OCI-LY1 (cell line): ENCODE results near the gene LEF1.

Experiments
- H2AFZ ChIP-seq: fragments of 200-600 bp; sonication (generic), shearing (Covaris generic); 2 replicates; pipeline ENCODE4 v1.6.0; 2014; ENCODE audit warnings: antibody characterized with exemption, mild to moderate bottlenecking, low read length
- H3F3A ChIP-seq: fragments of 200-600 bp; sonication (generic), shearing (Covaris generic); 2 replicates; pipeline ENCODE4 v1.6.0; 2014; ENCODE audit warnings: mild to moderate bottlenecking, antibody characterized with exemption, low read length, moderate library complexity; ENCODE audit not compliant: insufficient read depth
- H3K27ac ChIP-seq: fragments of 200-600 bp; sonication (generic); 2 replicates; pipeline ENCODE4 v1.5.1; 2014; ENCODE audit warnings: low read length, mixed run types, mild to moderate bottlenecking, low read depth; ENCODE audit not compliant: poor library complexity, severe bottlenecking
- H3K27me3 ChIP-seq: fragments of 200-600 bp; sonication (generic); 2 replicates; pipeline ENCODE4 v1.6.0; 2014; ENCODE audit warnings: antibody characterized with exemption, mild to moderate bottlenecking, low read length, moderate library complexity; ENCODE audit not compliant: insufficient read depth
- H3K36me3 ChIP-seq: fragments of 200-600 bp; sonication (generic); 2 replicates; pipeline ENCODE4 v1.6.1; 2014; ENCODE audit warnings: mild to moderate bottlenecking, antibody characterized with exemption, low read length, moderate library complexity, mixed read lengths; ENCODE audit not compliant: insufficient read depth
- H3K4me1 ChIP-seq: fragments of 200-600 bp; sonication (generic); 2 replicates; pipeline ENCODE4 v1.5.1; 2014; ENCODE audit warnings: mild to moderate bottlenecking, low read length, moderate library complexity; ENCODE audit not compliant: insufficient read depth, severe bottlenecking
- H3K4me2 ChIP-seq: fragments of 200-600 bp; sonication (generic), shearing (Covaris generic); 2 replicates; pipeline ENCODE4 v1.6.1; 2014; ENCODE audit warnings: low read length
- H3K4me3 ChIP-seq: fragments of 200-600 bp; sonication (generic); 2 replicates; pipeline ENCODE4 v1.5.1; 2014; ENCODE audit warnings: low read length, low read depth, mild to moderate bottlenecking, mixed read lengths; ENCODE audit not compliant: poor library complexity, severe bottlenecking
- H3K79me2 ChIP-seq: fragments of 200-600 bp; shearing (Covaris generic); 2 replicates; pipeline ENCODE4 v1.6.1; 2016; ENCODE audit warnings: mixed run types, low read length, mixed read lengths; ENCODE audit not compliant: insufficient read depth
- H3K9ac ChIP-seq: fragments of 200-600 bp; sonication (generic), shearing (Covaris generic); 2 replicates; pipeline ENCODE4 v1.6.1; 2014; ENCODE audit warnings: mild to moderate bottlenecking, low read length, mixed read lengths
- H3K9me2 ChIP-seq: fragments of 200-600 bp; sonication (generic), shearing (Covaris generic); 2 replicates; pipeline ENCODE4 v1.6.1; 2014; ENCODE audit warnings: low read depth, mild to moderate bottlenecking, low read length, mixed read lengths
- H3K9me3 ChIP-seq: fragments of 200-600 bp; shearing (Covaris generic); 2 replicates; pipeline ENCODE4 v1.6.1; 2014; ENCODE audit warnings: low read length, mixed read lengths
- H4K20me1 ChIP-seq: fragments of 200-600 bp; sonication (generic), shearing (Covaris generic); 2 replicates; pipeline ENCODE4 v1.6.0; 2016; ENCODE audit warnings: mild to moderate bottlenecking, low read length; ENCODE audit not compliant: insufficient read depth
- CTCF ChIP-seq: fragments of 200-600 bp; sonication (generic), shearing (Covaris generic); IDR thresholded peaks from 2 replicates; pipeline ENCODE4 v1.5.1; 2017; ENCODE audit warnings: mild to moderate bottlenecking, antibody characterized with exemption, low read length, moderate library complexity, mixed read lengths
- EZH2 ChIP-seq: fragments of 200-600 bp; sonication (generic), shearing (Covaris generic); IDR thresholded peaks from 2 replicates; pipeline ENCODE4 v1.8.0; 2017; ENCODE audit warnings: borderline replicate concordance, mixed run types, mild to moderate bottlenecking, antibody characterized with exemption, low read length, moderate library complexity, mixed read lengths

Gene LEF1

GRCh38 chr4:108094923-108095482 lies 73.7 kb downstream of the LEF1 start:
- Histone ChIP-seq H3K4me3 (no peak overlapping the region), H3K9me2 (no peaks in the 10 kb centered on the region), H3F3A (no peaks in the 10 kb centered on the region; the same call in 1 of the 2 replicates), H3K79me2 (peaks cover 87% of the 10 kb centered on the region), H3K36me3 (peaks cover 69% of the 10 kb centered on the region), H3K4me1 (peaks cover 51% of the 10 kb centered on the region), H3K27me3 (no peaks in the 10 kb centered on the region), H4K20me1 (no peaks in the 10 kb centered on the region), H3K9me3 (no peaks in the 10 kb centered on the region), H2AFZ (no peak overlapping the region), H3K4me2 (no peak overlapping the region), H3K9ac (no peak overlapping the region), H3K27ac (no peak overlapping the region)
- no peak for TF ChIP-seq EZH2
- TF ChIP-seq CTCF: peak; percentile 42

GRCh38 chr4:108094131-108094530 lies 74.6 kb downstream of the LEF1 start:
- no peak overlapping the region for H3K27ac ChIP-seq
- H3K4me3 ChIP-seq: no peak overlapping the region
- H3K4me2 ChIP-seq: no peak overlapping the region
- H3K9ac ChIP-seq: no peak overlapping the region
- H2AFZ ChIP-seq: no peak overlapping the region
- TF ChIP-seq EZH2: no peak
- no peak for TF ChIP-seq CTCF
- no peaks in the 10 kb centered on the region for H3F3A ChIP-seq
- H3K9me2 ChIP-seq: no peaks in the 10 kb centered on the region
- H3K79me2 ChIP-seq: peaks cover 88% of the 10 kb centered on the region
- H4K20me1 ChIP-seq: no peaks in the 10 kb centered on the region
- H3K9me3 ChIP-seq: no peaks in the 10 kb centered on the region
- H3K27me3 ChIP-seq: no peaks in the 10 kb centered on the region
- peaks cover 51% of the 10 kb centered on the region for H3K4me1 ChIP-seq
- peaks cover 73% of the 10 kb centered on the region for H3K36me3 ChIP-seq

- peaks cover 71% of the 10 kb centered on the region for H3K79me2 ChIP-seq
- H4K20me1 ChIP-seq: no peaks in the 10 kb centered on the region
- no peak for TF ChIP-seq CTCF
- no peak for TF ChIP-seq EZH2
- peaks cover 51% of the 10 kb centered on the region for H3K4me1 ChIP-seq
- H3K4me3 ChIP-seq: no peak overlapping the region
- no peaks in the 10 kb centered on the region for H3K27me3 ChIP-seq
- no peak overlapping the region for H2AFZ ChIP-seq
- no peaks in the 10 kb centered on the region for H3K9me3 ChIP-seq
- H3K27ac ChIP-seq: no peak overlapping the region
- no peak overlapping the region for H3K9ac ChIP-seq
- H3K4me2 ChIP-seq: no peak overlapping the region
- H3K36me3 ChIP-seq: peaks cover 77% of the 10 kb centered on the region
- no peaks in the 10 kb centered on the region for H3F3A ChIP-seq
- H3K9me2 ChIP-seq: no peaks in the 10 kb centered on the region
Measured at GRCh38 chr4:108092288-108092687, 76.4 kb downstream of the LEF1 start.
